ENCODE data around the gene LRRC3C.

The LRRC3C gene

DNA sequence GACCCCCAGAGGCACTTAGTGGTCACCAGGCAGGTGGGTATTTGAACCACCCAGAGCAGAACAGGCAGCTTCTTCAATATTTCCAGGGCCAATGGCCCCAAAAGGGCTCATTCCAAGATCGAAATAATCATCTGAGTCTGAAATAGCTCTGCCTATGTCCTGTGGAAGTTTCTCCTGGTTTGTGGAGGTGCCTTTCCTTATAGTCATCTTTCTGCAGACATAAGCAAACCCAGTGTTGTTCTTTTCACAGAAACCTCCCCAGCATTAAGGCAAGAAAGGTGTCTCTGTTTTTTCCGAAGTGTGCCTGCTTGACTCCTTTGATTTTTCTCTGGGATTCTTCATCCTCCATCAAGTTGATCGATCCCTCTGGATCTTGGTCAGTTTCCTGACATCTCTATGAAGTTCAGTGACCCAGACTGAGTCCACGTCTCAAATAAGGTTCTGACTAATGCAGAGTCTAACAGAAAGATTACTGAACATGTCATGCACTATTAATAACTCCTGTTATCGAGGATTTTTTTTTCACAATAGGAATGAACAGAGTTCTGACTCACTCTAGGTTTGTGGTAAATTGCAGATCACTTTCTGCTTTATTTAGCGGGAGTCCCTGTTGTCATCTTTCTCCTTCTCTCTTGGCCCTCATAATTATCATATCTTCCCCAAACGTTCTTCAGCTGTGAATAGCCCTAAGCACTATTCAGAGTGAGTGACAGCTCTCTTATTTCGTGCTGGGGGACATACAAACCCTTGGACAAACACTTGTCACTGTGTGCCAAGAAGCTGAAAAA lies 1.5 kb downstream of the LRRC3C start (continued):
- TF ChIP-seq ZNF2 (tag by site-specific recombination; IDR thresholded peaks at IDR 0.05), result no peak
- TF ChIP-seq ZNF155 (tag by site-specific recombination; IDR thresholded peaks at IDR 0.05), result no peak
- no peak for TF ChIP-seq ZNF416 (tag by site-specific recombination; IDR thresholded peaks at IDR 0.05)
- TF ChIP-seq, protein P1, sequence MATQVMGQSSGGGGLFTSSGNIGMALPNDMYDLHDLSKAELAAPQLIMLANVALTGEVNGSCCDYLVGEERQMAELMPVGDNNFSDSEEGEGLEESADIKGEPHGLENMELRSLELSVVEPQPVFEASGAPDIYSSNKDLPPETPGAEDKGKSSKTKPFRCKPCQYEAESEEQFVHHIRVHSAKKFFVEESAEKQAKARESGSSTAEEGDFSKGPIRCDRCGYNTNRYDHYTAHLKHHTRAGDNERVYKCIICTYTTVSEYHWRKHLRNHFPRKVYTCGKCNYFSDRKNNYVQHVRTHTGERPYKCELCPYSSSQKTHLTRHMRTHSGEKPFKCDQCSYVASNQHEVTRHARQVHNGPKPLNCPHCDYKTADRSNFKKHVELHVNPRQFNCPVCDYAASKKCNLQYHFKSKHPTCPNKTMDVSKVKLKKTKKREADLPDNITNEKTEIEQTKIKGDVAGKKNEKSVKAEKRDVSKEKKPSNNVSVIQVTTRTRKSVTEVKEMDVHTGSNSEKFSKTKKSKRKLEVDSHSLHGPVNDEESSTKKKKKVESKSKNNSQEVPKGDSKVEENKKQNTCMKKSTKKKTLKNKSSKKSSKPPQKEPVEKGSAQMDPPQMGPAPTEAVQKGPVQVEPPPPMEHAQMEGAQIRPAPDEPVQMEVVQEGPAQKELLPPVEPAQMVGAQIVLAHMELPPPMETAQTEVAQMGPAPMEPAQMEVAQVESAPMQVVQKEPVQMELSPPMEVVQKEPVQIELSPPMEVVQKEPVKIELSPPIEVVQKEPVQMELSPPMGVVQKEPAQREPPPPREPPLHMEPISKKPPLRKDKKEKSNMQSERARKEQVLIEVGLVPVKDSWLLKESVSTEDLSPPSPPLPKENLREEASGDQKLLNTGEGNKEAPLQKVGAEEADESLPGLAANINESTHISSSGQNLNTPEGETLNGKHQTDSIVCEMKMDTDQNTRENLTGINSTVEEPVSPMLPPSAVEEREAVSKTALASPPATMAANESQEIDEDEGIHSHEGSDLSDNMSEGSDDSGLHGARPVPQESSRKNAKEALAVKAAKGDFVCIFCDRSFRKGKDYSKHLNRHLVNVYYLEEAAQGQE (tag by site-specific recombination; IDR thresholded peaks at IDR 0.05), result no peak

DNA sequence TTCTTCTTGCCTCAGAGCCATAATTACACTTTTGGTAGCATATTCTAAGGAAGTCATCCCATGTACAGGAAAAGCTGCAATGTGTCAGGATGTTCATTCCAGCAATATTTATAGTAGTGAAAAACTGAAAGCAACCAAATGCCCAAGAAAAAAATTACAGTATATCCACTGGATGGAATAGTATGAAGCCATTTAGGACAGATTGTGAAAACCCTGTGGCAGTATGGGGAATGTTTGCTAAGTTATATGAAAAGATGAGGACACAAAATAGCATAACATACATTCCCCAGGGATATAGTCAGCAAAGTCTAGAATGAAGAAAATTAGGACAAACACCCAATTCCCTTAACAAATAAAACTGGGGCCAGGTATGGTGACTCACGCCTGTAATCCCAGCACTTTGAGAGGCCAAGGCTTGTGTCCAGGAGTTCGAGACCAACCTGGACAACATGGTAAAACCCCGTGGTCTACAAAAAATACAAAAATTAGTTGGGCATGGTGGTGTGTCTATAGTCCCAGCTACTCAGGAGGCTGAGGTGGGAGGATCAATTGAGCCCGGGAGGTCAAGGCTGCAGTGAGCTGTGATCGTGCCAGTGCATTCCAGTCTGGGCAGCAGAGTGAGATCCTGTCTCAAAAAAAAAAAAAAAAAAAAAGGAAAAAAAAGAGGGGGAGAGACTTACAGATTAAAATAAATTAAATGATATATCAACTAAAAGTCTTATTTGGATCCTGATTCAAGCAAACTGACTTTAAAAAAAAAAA lies 2.3 kb downstream of the LRRC3C start:
- H3K4me1 ChIP-seq (ENCODE audit: control insufficient read depth, insufficient read depth, low read length), result peaks cover 18% of the 10 kb centered on the region
- no peak overlapping the region for H3K4me3 ChIP-seq (ENCODE audit: low read depth, low read length)
- no peaks in the 10 kb centered on the region for H3K36me3 ChIP-seq (ENCODE audit: control insufficient read depth in 2 of 2, insufficient read depth in 1 of 2, low read length in 2 of 2)
- H3K27ac ChIP-seq (ENCODE audit: extremely low read depth, low read depth, low read length), result no peak overlapping the region; the same call in 1 of the 2 replicates
- no peaks in the 10 kb centered on the region for H3K9me3 ChIP-seq (ENCODE audit: control insufficient read depth, insufficient read depth, low read depth, low read length)
- POLR2A ChIA-PET, result interaction anchor here (0.5 to 1.0 kb wide), 2 partner anchors 9 to 171 kb away, joined by 3 read pairs; partner anchors contain the start of gene NR1D1
- CTCF ChIA-PET, result interaction anchor here (0.6 to 3.1 kb wide), 6 partner anchors 10 to 306 kb away, joined by 3 to 16 read pairs (median 6); partner anchors contain the start of gene PSMD3
- TF ChIP-seq ZNF169 (tag by site-specific recombination; IDR thresholded peaks at IDR 0.05) (no peak), ZNF146 (tag by site-specific recombination; IDR thresholded peaks at IDR 0.05) (peak; percentile 2; the same call in 1 of the 2 replicates), SP7 (tag by site-specific recombination; IDR thresholded peaks at IDR 0.05) (0 out of 2 replicates have a peak, but pooled peaks have one; percentile 71), ZNF112 (tag by site-specific recombination; IDR thresholded peaks at IDR 0.05) (no peak), ZNF266 (tag by site-specific recombination; IDR thresholded peaks at IDR 0.05; ENCODE audit: low read depth) (no peak), ZNF394 (tag by site-specific recombination; IDR thresholded peaks at IDR 0.05; ENCODE audit: borderline replicate concordance) (no peak; the same call in 1 of the 2 replicates)

DNA sequence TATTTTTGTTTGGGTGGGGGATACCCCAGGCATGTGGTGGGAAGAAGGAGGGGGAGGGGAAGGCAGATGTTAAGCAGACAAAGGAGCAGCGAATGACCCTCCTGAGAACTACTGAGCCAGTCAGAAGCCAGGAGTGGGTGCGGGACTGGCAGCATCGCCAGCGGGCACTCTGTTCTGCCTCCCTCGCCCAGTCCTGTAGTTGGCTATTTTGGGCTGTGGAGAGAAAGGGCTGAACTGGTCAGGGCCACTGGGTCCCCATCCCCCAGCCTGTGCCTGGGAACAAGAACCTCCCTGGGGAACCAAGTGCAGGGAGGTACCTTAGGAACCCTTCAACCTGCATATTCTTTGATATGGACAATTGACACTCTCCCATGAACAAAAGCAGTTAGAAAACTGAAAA lies 6.4 kb downstream of the LRRC3C start:
- POLR2A ChIA-PET, result no interaction called here
- CTCF ChIA-PET, result interaction anchor here (0.6 kb wide), 1 partner anchor 215 kb away, joined by 3 read pairs; no protein-coding TSS in a partner anchor
- Histone ChIP-seq H3K36me3 (ENCODE audit: control insufficient read depth in 2 of 2, insufficient read depth in 1 of 2, low read length in 2 of 2) (no peaks in the 10 kb centered on the region), H3K9me3 (ENCODE audit: control insufficient read depth, insufficient read depth, low read depth, low read length) (no peaks in the 10 kb centered on the region), H3K27ac (ENCODE audit: extremely low read depth, low read depth, low read length) (no peak overlapping the region), H3K4me1 (ENCODE audit: control insufficient read depth, insufficient read depth, low read length) (peaks cover 3% of the 10 kb centered on the region), H3K4me3 (ENCODE audit: low read depth, low read length) (no peak overlapping the region)
- TF ChIP-seq ZFHX2 (tag by site-specific recombination; conservative IDR thresholded peaks at IDR 0.05) (0 out of 2 replicates have a peak, but pooled peaks have one; percentile 3), ZNF24 (tag by site-specific recombination; IDR thresholded peaks at IDR 0.05) (no peak)

GRCh38 chr17:39934324-39934723 lies 6.8 kb downstream of the LRRC3C start:
- H3K27ac ChIP-seq (ENCODE audit: extremely low read depth, low read depth, low read length), result no peak overlapping the region
- ChIA-PET POLR2A (no interaction called here), CTCF (interaction anchor here (0.6 kb wide), 2 partner anchors 216 to 313 kb away, joined by 3 read pairs; no protein-coding TSS in a partner anchor)
- no peaks in the 10 kb centered on the region for H3K36me3 ChIP-seq (ENCODE audit: control insufficient read depth in 2 of 2, insufficient read depth in 1 of 2, low read length in 2 of 2)
- no peak overlapping the region for H3K4me3 ChIP-seq (ENCODE audit: low read depth, low read length)
- no peaks in the 10 kb centered on the region for H3K9me3 ChIP-seq (ENCODE audit: control insufficient read depth, insufficient read depth, low read depth, low read length)
- H3K4me1 ChIP-seq (ENCODE audit: control insufficient read depth, insufficient read depth, low read length), result peaks cover 4% of the 10 kb centered on the region; the same call in 1 of the 2 replicates
- no peak for TF ChIP-seq ZNF658 (tag by site-specific recombination; IDR thresholded peaks at IDR 0.05)
- TF ChIP-seq ZNF776 (tag by site-specific recombination; IDR thresholded peaks at IDR 0.05; ENCODE audit: borderline replicate concordance), result no peak
- no peak for TF ChIP-seq ZSCAN16 (tag by site-specific recombination; IDR thresholded peaks at IDR 0.05)
- no peak for TF ChIP-seq KLF9 (tag by site-specific recombination; IDR thresholded peaks at IDR 0.05; ENCODE audit: low read depth)
- TF ChIP-seq ZNF37A (tag by site-specific recombination; IDR thresholded peaks at IDR 0.05), result no peak
- no peak for TF ChIP-seq ZNF549 (tag by site-specific recombination; IDR thresholded peaks at IDR 0.05)
- TF ChIP-seq, protein P2, sequence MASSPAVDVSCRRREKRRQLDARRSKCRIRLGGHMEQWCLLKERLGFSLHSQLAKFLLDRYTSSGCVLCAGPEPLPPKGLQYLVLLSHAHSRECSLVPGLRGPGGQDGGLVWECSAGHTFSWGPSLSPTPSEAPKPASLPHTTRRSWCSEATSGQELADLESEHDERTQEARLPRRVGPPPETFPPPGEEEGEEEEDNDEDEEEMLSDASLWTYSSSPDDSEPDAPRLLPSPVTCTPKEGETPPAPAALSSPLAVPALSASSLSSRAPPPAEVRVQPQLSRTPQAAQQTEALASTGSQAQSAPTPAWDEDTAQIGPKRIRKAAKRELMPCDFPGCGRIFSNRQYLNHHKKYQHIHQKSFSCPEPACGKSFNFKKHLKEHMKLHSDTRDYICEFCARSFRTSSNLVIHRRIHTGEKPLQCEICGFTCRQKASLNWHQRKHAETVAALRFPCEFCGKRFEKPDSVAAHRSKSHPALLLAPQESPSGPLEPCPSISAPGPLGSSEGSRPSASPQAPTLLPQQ (tag by site-specific recombination; IDR thresholded peaks at IDR 0.05), result no peak
- no peak for TF ChIP-seq ATF2 (tag by site-specific recombination; IDR thresholded peaks at IDR 0.05; ENCODE audit: low read depth)
- no peak for TF ChIP-seq ZNF10 (tag by site-specific recombination; IDR thresholded peaks at IDR 0.05)
- no peak for TF ChIP-seq FEZF1 (tag by site-specific recombination; IDR thresholded peaks at IDR 0.05)
